KBM-7 (cell line): ENCODE measurements around the gene DUSP22.

Source experiments
- DNase-seq: peaks from one replicate; pipeline ENCODE4 v3.0.0-alpha.2; 2015
- in situ Hi-C: fragments of 300-500 bp; cut with MboI; formaldehyde crosslinking; loops from 2 replicates; pipeline ENCODE4 v1.14.3; 2020; ENCODE audit warnings: low sequenced_read_pairs, low pct_unique_long_range_greater_than_20kb, mixed read lengths

DUSP22 gene

DNA sequence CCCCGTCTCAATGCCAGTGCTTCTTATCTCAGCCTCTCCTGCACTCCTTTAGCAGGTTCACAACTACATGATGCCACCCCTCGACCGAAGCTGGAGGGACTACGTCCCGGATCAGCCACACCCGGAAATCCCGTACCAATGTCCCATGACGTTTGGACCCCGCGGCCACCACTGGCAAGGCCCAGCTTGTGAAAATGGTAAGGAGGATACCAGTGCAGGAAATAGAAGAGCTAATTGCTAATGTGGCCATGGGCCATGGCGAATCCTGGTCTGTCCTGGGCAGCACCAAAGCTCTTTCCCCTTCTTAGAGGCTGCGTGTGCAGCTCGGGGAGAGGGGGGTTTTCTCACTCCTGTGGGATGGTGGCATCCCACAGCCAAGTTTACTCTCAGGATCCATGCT is 104.8 kb downstream of the DUSP22 start:
- DNase-seq = no peak
- in situ Hi-C loops = no loop called here

GRCh38 chr6:397604-398003 is 105.3 kb downstream of the DUSP22 start:
- in situ Hi-C loops = no loop called here
- DNase-seq = no peak

GRCh38 chr6:398065-398464 is 105.8 kb downstream of the DUSP22 start:
- DNase-seq = no peak
- in situ Hi-C loops = no loop called here

- in situ Hi-C loops = no loop called here
Measured at GRCh38 chr6:398558-399078, 106.3 kb downstream of the DUSP22 start.

DNA sequence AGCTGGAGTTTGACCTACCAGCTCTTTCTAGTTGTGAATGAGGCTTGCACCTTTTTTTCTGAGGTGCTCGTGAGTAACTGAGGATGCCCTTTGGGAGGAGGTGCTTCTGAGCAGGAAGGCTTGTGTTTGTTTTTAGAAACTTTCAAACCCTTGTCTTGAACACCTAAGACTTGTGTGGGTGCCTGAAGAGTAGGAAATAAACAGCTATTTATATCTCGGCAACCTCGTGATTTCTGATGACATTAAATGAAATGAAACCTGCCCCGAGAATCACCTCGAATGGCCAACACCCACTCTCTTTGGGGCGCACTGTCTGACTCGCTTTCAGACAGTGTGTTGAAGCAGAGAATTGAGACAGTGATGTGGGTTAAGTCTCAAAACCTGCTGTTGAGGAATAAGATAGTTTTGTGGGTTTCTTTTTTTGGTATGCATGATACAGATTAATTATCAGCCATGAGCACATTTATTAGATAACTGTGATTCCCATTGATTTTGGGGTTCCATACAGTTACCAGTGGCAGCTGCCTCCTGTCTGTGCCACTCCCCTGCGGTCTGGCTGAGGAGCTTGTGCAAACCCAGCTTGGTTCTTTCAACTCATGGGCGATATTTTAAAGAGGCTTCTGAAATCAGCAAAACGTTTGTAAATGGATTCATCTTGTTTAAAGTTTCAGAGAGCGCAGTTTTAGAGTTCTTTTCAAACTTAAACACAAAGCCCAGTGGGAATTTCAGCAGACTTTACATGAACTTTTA is 107.7 kb downstream of the DUSP22 start:
- no peak for DNase-seq
- in situ Hi-C loops = no loop called here

More at GRCh38 chr6:398558-399078, 106.3 kb downstream of the DUSP22 start:
- no peak for DNase-seq

DNA sequence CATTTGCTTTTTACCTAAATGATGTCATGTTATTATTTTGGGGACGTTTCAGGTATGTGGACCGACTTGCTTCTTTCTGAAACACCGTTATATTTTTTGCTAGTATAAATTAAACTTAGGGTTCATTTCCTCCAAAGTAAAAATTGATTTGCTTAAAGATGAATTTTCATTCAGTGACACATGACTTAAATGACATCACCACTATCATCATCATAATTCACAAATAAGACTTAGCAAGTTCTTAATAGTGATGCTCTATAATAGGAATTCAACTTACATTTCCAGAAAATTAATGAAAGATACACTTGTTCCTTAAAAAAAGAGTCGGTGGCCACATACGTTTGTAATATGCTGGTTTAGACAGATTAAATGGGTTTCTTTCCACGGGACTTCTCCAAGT is 108.5 kb downstream of the DUSP22 start:
- no peak for DNase-seq
- in situ Hi-C loops = no loop called here
